ENCODE measurements around the gene CCDC110. TPM values are rescaled to one million over a fixed set of nuclear protein-coding genes. Genes with fewer than 3 reads are reported as not detected.
A peak's percentile ranks its signal among the peaks of the same experiment; 100 is the strongest.

CCDC110 gene
- total RNA-seq: 1 to 10 TPM in 1 of 2 donors, under 1 TPM in 1; 0.35 to 6.2 TPM

DNA sequence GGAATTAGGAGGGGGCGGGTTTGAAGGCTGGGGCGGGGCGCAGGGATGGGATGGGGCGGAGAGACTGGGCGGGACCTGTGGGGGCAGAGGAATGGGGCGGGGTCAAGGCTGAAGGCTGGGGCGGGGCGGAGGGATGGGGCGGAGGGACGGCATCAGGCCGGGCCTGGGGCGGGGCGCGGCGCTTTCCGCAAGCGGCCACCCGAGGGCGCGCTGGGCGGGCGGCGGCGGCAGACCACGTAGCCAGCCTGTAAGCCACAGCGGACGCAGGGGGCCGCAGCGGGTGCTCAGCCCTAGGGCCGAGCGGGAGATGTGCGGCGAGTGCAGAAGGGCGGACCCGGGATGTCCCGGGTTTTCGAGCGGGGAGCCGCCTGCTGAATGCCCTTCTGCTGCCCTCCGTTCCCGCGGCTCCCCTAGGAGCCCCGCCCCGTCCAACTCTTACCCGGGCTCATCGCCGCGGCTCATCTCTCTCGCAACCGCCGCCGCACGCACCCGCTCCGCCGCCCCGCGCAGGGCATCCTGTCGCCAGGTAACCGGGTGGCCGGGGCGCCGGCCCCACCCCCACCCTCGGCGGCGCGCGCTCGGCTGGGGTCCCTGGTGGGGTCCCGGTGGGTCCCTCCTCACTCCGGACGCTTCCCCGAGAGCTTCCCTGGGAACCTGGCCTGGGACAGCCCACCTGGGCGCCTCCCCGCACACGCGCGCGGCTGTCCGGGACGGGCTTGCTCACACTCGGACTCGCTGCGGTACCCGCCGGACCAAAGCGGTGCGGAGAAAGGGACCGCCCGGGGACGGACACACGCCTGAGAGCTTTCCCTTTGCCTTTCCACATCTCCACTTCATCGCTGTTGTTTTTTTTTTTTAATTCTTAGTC, at the start of gene CCDC110:
CCDC110 (minus strand) TSS at position 499 of the 868 bp plus-strand sequence; CDS start at position 449, 50 bp downstream.
- peak; percentile 77 for DNase-seq (ENCODE audit: low spot score)
- Histone ChIP-seq H3K4me1 (ENCODE audit: control insufficient read depth in 1 of 2, low read depth in 2 of 2) (peaks cover 4 to 26% of the 10 kb centered on the region in 2 donors), H3K27me3 (replicated peaks; ENCODE audit: insufficient read depth) (no peaks in the 10 kb centered on the region), H3K27ac (peak within 1 kb of the TSS; percentile 72), H3K4me3 (peak within 1 kb of the TSS; percentile 100), H3K36me3 (no peaks in the 10 kb centered on the region), H3K9me3 (no peaks in the 10 kb centered on the region)
- TF ChIP-seq, protein P1, sequence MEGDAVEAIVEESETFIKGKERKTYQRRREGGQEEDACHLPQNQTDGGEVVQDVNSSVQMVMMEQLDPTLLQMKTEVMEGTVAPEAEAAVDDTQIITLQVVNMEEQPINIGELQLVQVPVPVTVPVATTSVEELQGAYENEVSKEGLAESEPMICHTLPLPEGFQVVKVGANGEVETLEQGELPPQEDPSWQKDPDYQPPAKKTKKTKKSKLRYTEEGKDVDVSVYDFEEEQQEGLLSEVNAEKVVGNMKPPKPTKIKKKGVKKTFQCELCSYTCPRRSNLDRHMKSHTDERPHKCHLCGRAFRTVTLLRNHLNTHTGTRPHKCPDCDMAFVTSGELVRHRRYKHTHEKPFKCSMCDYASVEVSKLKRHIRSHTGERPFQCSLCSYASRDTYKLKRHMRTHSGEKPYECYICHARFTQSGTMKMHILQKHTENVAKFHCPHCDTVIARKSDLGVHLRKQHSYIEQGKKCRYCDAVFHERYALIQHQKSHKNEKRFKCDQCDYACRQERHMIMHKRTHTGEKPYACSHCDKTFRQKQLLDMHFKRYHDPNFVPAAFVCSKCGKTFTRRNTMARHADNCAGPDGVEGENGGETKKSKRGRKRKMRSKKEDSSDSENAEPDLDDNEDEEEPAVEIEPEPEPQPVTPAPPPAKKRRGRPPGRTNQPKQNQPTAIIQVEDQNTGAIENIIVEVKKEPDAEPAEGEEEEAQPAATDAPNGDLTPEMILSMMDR (IDR thresholded peaks at IDR 0.05): peak; percentile 80
- ATAC-seq (ENCODE audit: insufficient number of reproducible peaks, low FRiP score, low read depth): peak; percentile 89

DNA sequence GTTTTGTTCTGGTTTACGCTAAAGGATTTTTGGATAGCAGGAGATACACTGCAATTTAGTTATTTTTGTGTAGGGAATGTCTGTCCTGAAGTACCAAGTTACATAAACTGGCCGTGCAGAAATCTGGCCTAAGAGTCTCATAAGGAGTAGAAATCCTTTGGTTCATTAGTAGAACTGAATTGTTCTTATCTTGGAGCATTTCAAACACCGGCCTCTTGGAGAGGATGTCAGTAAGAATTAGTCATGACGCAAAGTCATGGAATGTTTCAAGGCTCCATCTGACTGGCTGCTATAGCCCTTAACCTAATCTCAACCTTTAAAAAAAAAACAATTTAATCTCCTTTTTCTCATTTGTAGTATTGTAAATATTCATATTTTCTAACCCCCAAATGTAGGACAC, 48.6 kb upstream of the CCDC110 start:
- H3K27me3 ChIP-seq (replicated peaks; ENCODE audit: insufficient read depth): no peaks in the 10 kb centered on the region
- ATAC-seq (ENCODE audit: insufficient number of reproducible peaks, low FRiP score, low read depth) (peak; percentile 56), DNase-seq (ENCODE audit: low spot score) (no peak)
- H3K36me3 ChIP-seq: peaks cover 19% of the 10 kb centered on the region
- H3K27ac ChIP-seq: peak overlapping the region; percentile 64 to 72
- H3K4me1 ChIP-seq (ENCODE audit: control insufficient read depth in 1 of 2, low read depth in 2 of 2): peaks cover 15 to 43% of the 10 kb centered on the region in 2 donors
- H3K9me3 ChIP-seq: no peaks in the 10 kb centered on the region
- H3K4me3 ChIP-seq: no peak overlapping the region
- TF ChIP-seq, protein P1 (IDR thresholded peaks at IDR 0.05): no peak

DNA sequence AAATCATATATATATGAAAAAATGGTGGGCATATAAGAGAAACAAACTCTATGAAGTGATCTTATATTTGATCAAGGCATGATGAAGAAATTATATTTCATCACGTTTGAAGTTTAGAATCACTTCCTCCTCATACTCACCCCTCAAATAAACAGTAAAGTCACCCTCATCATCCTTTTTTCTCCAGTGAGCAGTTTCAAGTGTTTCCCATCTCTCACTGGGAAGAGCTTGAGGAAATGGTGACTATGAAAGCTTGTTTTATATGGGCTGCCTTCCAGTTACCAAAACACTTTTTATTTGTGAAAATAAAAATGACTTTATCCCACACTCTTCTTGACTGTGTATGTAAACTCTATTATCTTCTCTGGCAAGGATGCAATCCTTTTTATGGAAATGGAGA, 47.0 kb upstream of the CCDC110 start:
- H3K4me1 ChIP-seq (ENCODE audit: control insufficient read depth in 1 of 2, low read depth in 2 of 2): peaks cover 11 to 39% of the 10 kb centered on the region in 2 donors
- H3K9me3 ChIP-seq: no peaks in the 10 kb centered on the region
- H3K27me3 ChIP-seq (replicated peaks; ENCODE audit: insufficient read depth): no peaks in the 10 kb centered on the region
- H3K27ac ChIP-seq: peak overlapping the region in 1 of 2 donors; percentile 13
- TF ChIP-seq, protein P1 (IDR thresholded peaks at IDR 0.05): no peak
- H3K4me3 ChIP-seq: no peak overlapping the region
- ATAC-seq (ENCODE audit: insufficient number of reproducible peaks, low FRiP score, low read depth) (no peak), DNase-seq (ENCODE audit: low spot score) (no peak)
- H3K36me3 ChIP-seq: peaks cover 24% of the 10 kb centered on the region

DNA sequence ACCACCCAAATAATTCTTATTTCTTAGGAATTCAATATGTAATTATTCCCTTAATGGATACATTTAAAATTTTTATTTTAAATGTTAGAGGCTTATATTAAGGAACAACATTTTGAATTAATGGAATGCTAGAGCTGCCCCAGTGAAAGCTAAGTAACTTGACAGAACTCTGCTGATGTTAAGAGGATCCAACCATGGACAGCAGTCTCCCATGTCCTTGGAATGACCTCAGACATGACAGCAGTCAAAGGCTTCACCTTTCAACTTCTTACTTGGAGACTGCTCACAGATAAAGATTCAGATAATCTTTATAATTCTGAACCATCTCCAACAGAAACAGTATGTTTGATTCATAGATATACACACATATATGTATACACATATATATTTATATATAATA, 46.5 kb upstream of the CCDC110 start:
- DNase-seq (ENCODE audit: low spot score): no peak
- Histone ChIP-seq H3K9me3 (no peaks in the 10 kb centered on the region), H3K27ac (no peak overlapping the region), H3K36me3 (peaks cover 24% of the 10 kb centered on the region), H3K27me3 (replicated peaks; ENCODE audit: insufficient read depth) (no peaks in the 10 kb centered on the region), H3K4me1 (ENCODE audit: control insufficient read depth in 1 of 2, low read depth in 2 of 2) (peaks cover 12 to 41% of the 10 kb centered on the region in 2 donors), H3K4me3 (no peak overlapping the region)
- TF ChIP-seq, protein P1 (IDR thresholded peaks at IDR 0.05): no peak
- ATAC-seq (ENCODE audit: insufficient number of reproducible peaks, low FRiP score, low read depth): no peak

- Histone ChIP-seq H3K4me1 (ENCODE audit: control insufficient read depth in 1 of 2, low read depth in 2 of 2) (peaks cover 14 to 47% of the 10 kb centered on the region in 2 donors), H3K4me3 (no peak overlapping the region), H3K36me3 (peaks cover 24% of the 10 kb centered on the region), H3K27me3 (replicated peaks; ENCODE audit: insufficient read depth) (no peaks in the 10 kb centered on the region), H3K9me3 (no peaks in the 10 kb centered on the region), H3K27ac (no peak overlapping the region)
- DNase-seq (ENCODE audit: low spot score) (no peak), ATAC-seq (ENCODE audit: insufficient number of reproducible peaks, low FRiP score, low read depth) (no peak)
- TF ChIP-seq, protein P1 (IDR thresholded peaks at IDR 0.05): no peak
These were observed 43.7 kb upstream of the CCDC110 start for GRCh38 chr4:185515248-185515647.
